ENCODE measurements around the gene NBEA.

Gene NBEA

DNA sequence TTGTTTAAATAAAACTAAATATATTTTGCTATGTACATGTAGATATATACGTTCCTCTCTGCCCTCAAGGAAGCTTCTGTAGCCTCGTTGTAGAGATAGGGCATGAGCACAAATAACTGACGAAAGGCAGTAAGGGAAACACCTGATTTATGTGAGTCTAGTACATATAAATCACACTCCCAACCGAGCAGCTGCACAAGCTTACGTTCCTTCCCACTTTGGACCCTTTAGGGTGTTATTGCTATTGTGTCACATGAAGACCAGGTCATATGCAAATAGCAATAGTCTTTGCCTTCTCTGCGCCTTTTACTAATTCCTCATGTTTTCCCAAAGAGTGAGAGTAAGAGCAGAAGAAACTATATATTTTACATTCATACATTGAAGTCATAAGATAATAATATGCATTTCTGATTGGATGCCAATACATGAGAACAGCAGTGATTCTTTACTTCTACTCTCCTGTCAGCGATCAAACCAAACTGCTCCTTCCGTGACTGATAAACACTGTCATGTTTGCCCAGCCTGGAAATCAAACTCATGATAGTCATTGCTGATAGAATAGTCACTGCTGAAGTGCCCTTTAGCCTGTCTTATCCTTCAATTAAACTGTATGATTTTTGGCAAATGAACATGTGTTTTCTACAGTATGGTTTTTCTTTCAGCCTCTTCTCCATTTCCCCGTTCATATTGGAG, 661.7 kb downstream of the NBEA start:
- TF ChIP-seq, protein P1, sequence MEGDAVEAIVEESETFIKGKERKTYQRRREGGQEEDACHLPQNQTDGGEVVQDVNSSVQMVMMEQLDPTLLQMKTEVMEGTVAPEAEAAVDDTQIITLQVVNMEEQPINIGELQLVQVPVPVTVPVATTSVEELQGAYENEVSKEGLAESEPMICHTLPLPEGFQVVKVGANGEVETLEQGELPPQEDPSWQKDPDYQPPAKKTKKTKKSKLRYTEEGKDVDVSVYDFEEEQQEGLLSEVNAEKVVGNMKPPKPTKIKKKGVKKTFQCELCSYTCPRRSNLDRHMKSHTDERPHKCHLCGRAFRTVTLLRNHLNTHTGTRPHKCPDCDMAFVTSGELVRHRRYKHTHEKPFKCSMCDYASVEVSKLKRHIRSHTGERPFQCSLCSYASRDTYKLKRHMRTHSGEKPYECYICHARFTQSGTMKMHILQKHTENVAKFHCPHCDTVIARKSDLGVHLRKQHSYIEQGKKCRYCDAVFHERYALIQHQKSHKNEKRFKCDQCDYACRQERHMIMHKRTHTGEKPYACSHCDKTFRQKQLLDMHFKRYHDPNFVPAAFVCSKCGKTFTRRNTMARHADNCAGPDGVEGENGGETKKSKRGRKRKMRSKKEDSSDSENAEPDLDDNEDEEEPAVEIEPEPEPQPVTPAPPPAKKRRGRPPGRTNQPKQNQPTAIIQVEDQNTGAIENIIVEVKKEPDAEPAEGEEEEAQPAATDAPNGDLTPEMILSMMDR (IDR thresholded peaks at IDR 0.05; ENCODE audit: control insufficient read depth, extremely low read depth, insufficient read depth), result no peak
- H3K4me3 ChIP-seq (ENCODE audit: low read depth, low read length), result no peak overlapping the region
- no peak for DNase-seq (ENCODE audit: low read depth)

DNA sequence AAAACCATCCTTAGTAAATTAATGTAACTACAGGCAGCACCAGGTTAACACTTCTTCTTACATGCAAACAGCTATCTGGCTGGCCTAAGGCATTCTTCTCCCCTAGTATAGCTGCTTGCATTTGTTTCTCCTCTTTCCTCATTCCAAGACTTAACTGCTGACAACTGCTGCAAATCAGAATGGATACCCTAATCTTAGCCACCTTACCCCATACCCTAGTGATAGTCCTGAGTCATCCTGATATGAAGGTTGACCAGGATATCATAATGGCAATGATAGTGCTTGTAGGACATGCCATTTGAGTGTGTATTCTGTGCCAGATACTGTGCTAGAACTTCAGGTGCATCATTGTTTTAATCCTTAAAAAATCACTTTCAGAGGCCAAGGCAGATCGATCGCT, 672.6 kb downstream of the NBEA start:
- TF ChIP-seq, protein P1 (IDR thresholded peaks at IDR 0.05; ENCODE audit: control insufficient read depth, extremely low read depth, insufficient read depth), result no peak
- DNase-seq (ENCODE audit: low read depth), result no peak
- no peak overlapping the region for H3K4me3 ChIP-seq (ENCODE audit: low read depth, low read length)

DNA sequence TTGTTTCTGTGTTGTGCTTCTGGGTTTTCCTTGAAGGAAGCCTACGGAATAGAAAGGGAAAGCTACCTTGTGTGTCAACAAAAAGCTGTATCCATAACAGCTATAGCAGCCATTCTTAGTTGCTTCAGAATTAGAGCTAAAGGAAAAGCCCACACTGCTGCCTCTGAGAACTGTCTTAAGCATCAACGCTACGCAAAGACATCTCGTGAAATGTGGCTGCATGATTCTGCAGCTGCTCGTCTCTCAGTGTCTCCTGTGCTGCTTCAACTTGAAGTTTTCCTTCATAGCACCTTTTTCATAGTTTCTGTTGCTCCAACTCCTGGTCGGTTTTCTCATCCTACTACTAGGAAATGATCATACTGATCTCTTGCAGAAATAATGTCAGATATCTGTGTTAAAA, 675.4 kb downstream of the NBEA start:
- no peak for DNase-seq (ENCODE audit: low read depth)
- TF ChIP-seq, protein P1 (IDR thresholded peaks at IDR 0.05; ENCODE audit: control insufficient read depth, extremely low read depth, insufficient read depth), result no peak
- H3K4me3 ChIP-seq (ENCODE audit: low read depth, low read length), result no peak overlapping the region

DNA sequence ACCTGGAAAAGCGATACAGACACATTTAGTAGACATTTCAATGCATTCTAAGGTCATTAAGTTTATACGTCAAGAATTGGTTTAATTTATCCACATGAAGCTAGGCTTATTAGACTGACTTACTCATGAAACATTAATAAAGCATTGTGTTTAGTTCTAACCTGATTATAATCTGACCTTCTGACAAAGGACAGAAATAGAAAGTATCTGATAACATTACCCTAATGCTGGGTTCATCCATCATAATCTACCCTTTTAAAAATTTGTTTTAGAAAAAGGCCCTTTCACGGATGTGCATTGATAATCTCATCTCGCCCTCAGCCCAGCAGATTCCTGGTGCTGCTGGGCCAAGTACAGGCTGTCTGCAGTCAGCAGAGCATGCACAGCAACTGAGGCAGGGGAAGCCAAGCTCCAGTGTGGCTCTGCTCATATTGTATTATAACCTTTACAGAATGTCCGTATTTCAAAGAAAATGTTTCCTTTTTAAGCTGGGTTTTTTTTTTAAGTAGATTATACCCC, 676.6 kb downstream of the NBEA start:
- no peak for DNase-seq (ENCODE audit: low read depth)
- TF ChIP-seq, protein P1 (IDR thresholded peaks at IDR 0.05; ENCODE audit: control insufficient read depth, extremely low read depth, insufficient read depth), result no peak
- no peak overlapping the region for H3K4me3 ChIP-seq (ENCODE audit: low read depth, low read length)

DNA sequence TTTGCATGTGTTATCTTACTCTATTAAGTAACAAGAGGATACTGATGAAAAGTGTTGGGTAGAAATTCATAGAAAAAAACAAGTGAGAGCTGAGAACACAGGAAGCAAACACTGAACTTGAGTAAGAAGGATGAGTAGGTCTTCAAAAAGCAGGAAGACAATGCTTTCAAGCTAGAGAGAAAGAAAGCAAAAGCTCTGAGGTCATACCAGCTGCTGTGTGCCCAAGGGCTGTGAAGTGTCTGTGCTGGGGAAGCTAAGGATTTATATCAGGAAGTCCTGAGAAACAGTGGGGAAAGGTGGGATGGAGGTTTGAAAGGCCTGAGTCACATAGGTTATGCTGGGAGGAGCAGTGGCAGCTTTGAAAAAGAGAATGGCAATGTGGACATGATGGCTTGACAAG, 679.9 kb downstream of the NBEA start:
- no peak overlapping the region for H3K4me3 ChIP-seq (ENCODE audit: low read depth, low read length)
- TF ChIP-seq, protein P1 (IDR thresholded peaks at IDR 0.05; ENCODE audit: control insufficient read depth, extremely low read depth, insufficient read depth), result no peak
- no peak for DNase-seq (ENCODE audit: low read depth)

DNA sequence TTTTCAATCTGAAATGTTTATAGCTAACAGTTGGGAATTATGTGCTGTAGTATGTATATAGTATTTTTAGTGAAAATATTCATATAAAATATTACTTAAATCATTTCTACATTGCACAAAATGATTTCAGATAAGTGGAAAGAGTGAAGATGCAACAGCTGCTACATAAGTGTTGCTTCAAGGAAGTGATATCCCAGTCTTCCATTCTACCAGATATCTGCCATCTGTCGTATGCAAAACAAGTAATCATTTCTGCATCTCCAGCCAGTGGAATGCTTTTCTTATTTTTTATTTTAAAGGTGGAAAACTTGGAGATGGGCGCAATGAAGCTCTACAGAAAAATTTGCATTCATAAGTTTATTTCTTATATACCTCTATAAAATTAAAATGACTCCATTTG, 687.0 kb downstream of the NBEA start:
- DNase-seq (ENCODE audit: low read depth), result no peak
- no peak overlapping the region for H3K4me3 ChIP-seq (ENCODE audit: low read depth, low read length)
- TF ChIP-seq, protein P1 (IDR thresholded peaks at IDR 0.05; ENCODE audit: control insufficient read depth, extremely low read depth, insufficient read depth), result no peak
